ENCODE measurements around the gene PSMD2. TPM values are rescaled to one million over a fixed set of nuclear protein-coding genes. Genes with fewer than 3 reads are reported as not detected.

Gene PSMD2
- total and polyA plus RNA-seq, 2 of the 8 experiments (the other 6 are each of a cell fraction or from before 2014, with no cell fraction given), result 350 to 363 TPM

GRCh38 chr3:184259878-184260723, 38.9 kb upstream of the PSMD2 start:
- H3K23ac ChIP-seq (ENCODE audit: insufficient read length), result no peak overlapping the region
- H3K9ac ChIP-seq (replicated peaks in 1 of 4; ENCODE audit: extremely low read depth in 1 of 4, low read depth in 3 of 4, low read length in 3 of 4), result no peak overlapping the region; a peak in 1 of 7 replicates
- no peaks in the 10 kb centered on the region for H3K79me2 ChIP-seq (ENCODE audit: control insufficient read depth in 1 of 2, insufficient read depth in 2 of 2, low read length in 2 of 2)
- peak overlapping the region; percentile 89 to 97 for H3K4me2 ChIP-seq (ENCODE audit: insufficient read depth in 1 of 2, low read depth in 2 of 2, low read length in 2 of 2)
- H4K8ac ChIP-seq (ENCODE audit: extremely low read depth, insufficient read depth, low read length), result no peak overlapping the region
- H3K23me2 ChIP-seq (ENCODE audit: low read depth, low read length), result peaks cover 22% of the 10 kb centered on the region
- no peak overlapping the region for H2BK15ac ChIP-seq (ENCODE audit: low read length)
- no peaks in the 10 kb centered on the region for H3K79me1 ChIP-seq (ENCODE audit: low read depth, low read length)
- H3K4me3 ChIP-seq (ENCODE audit: extremely low read depth in 1 of 4, insufficient read depth in 2 of 4, low read depth in 3 of 4, low read length in 4 of 4), result peak overlapping the region; percentile 36 to 84 (median 58)
- no peak overlapping the region for H3K14ac ChIP-seq (ENCODE audit: insufficient read length)
- no peak overlapping the region for H2BK20ac ChIP-seq (ENCODE audit: low read length)
- 3% methylated on average over 39 of the region's 91 CpGs; no CpG with 5 or more reads in 1 of the 2 experiments for WGBS, 2 experiments (ENCODE audit: extremely low coverage in 1 of 2, insufficient coverage in 1 of 2, insufficient read length in 1 of 2, insufficient replicate concordance in 2 of 2, low coverage in 1 of 2, low lambda C conversion rate in 2 of 2, missing lambda C conversion rate in 1 of 2)
- peaks cover 0 to 17% (median 8%) of the 10 kb centered on the region in 4 experiments; a peak in 4 of 7 replicates for H3K4me1 ChIP-seq (replicated peaks in 1 of 4; ENCODE audit: control insufficient read depth in 3 of 4, insufficient read depth in 4 of 4, low read length in 3 of 4)
- no peak overlapping the region for H4K5ac ChIP-seq (ENCODE audit: insufficient read length, low read depth, low read length)
- H4K20me1 ChIP-seq (replicated peaks in 1 of 2; ENCODE audit: control insufficient read depth in 1 of 2, insufficient read depth in 2 of 2, low read length in 2 of 2), result peaks cover 16 to 19% of the 10 kb centered on the region in 2 experiments
- FAIRE-seq (no peak), DNase-seq (ENCODE audit: low read depth in 1 of 2, low spot score in 2 of 2) (peak in 1 of 2 experiments; percentile 69)
- no peak overlapping the region for H2AK5ac ChIP-seq (ENCODE audit: low read depth, low read length)
- H3K27ac ChIP-seq (ENCODE audit: low read depth, low read length), result no peak overlapping the region
- peaks cover 7 to 50% (median 38%) of the 10 kb centered on the region in 4 experiments for H3K27me3 ChIP-seq (replicated peaks in 1 of 4; ENCODE audit: control insufficient read depth in 3 of 4, extremely low read depth in 1 of 4, insufficient read depth in 3 of 4, low read length in 3 of 4)
- H2BK5ac ChIP-seq (ENCODE audit: low read depth, low read length), result no peak overlapping the region
- no peak overlapping the region for H4K91ac ChIP-seq (replicated peaks; ENCODE audit: insufficient read length, low read length)
- H3K36me3 ChIP-seq (ENCODE audit: control insufficient read depth in 2 of 4, insufficient read depth in 4 of 4, low read length in 3 of 4), result no peaks in the 10 kb centered on the region
- ChIA-PET CTCF (ENCODE audit: partially characterized antibody) (interaction anchor here (0.7 to 14.0 kb wide), 8 partner anchors 10 to 355 kb away, joined by 3 to 136 read pairs (median 4); partner anchors contain the start of genes EEF1AKMT4 and VWA5B2), POLR2A (ENCODE audit: partially characterized antibody) (interaction anchor here (0.5 to 3.1 kb wide), 13 partner anchors 10 to 284 kb away, joined by 3 to 8 read pairs (median 5); partner anchors contain the start of genes ABCF3, ALG3, DVL3 and ECE2)
- no peak overlapping the region for H3K56ac ChIP-seq (replicated peaks; ENCODE audit: insufficient read length, low read depth, low read length)
- no peak overlapping the region for H2AFZ ChIP-seq (ENCODE audit: low read length)
- no peaks in the 10 kb centered on the region for H3K9me3 ChIP-seq (ENCODE audit: insufficient read depth in 2 of 2, low read depth in 1 of 2, low read length in 1 of 2)
- no peak overlapping the region; the same call in 1 of the 2 replicates for H3K18ac ChIP-seq (ENCODE audit: extremely low read depth, low read length)
- H2BK120ac ChIP-seq (replicated peaks; ENCODE audit: low read depth, low read length), result no peak overlapping the region
- H2BK12ac ChIP-seq (ENCODE audit: low read depth, low read length), result no peak overlapping the region
- no peak overlapping the region for H3K4ac ChIP-seq (replicated peaks; ENCODE audit: insufficient read length, low read depth, low read length)
- TF ChIP-seq RFX5 (IDR thresholded peaks at IDR 0.05; ENCODE audit: borderline replicate concordance, low read depth, low read length) (no peak), MAX (IDR thresholded peaks at IDR 0.05) (0 out of 2 replicates have a peak, but pooled peaks have one; percentile 9), HDAC2 (IDR thresholded peaks at IDR 0.05; ENCODE audit: borderline replicate concordance in 1 of 2, low read depth in 2 of 2, low read length in 2 of 2) (no peak; a peak in 1 of 4 replicates), E2F6 (IDR thresholded peaks at IDR 0.05) (peak; percentile 19; the same call in 1 of the 2 replicates), CTCF (IDR thresholded peaks at IDR 0.05; ENCODE audit: control extremely low read depth in 1 of 3, insufficient read depth in 1 of 3, low read depth in 1 of 3, low read length in 3 of 3) (no peak), RNF2 (IDR thresholded peaks at IDR 0.05; ENCODE audit: borderline replicate concordance, low read depth, low read length, missing control alignments, poor library complexity, severe bottlenecking) (no peak)

Data from H1 (cell line).